ENCODE data around the gene COL8A2.

DNA sequence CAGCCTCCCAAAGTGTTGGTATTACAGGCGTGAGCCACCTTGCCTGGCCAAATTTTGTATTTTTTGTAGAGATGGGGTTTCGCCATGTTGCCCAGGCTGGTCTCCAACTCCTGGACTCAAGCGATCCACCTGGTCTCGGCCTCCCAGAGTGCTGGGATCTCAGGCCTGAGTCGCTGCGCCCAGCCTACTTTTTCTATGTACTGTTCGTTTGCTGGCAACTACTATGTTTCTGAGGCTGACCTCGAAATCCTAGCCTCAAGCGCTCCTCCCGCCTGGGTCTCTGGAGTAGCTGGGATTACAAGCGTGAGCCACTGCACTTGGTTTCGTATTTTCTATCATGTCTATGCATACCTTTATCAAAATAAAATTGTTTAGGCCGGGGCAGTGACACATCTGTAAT is 41.8 kb downstream of the COL8A2 start:
- TF ChIP-seq CTCF (IDR thresholded peaks at IDR 0.05): no peak
- TF ChIP-seq POLR2A (IDR thresholded peaks at IDR 0.05): no peak
